Measurements from ENCODE around the gene KIF16B. TPM values are rescaled to one million over a fixed set of nuclear protein-coding genes. Genes with fewer than 3 reads are reported as not detected.
"Not testable (repeated sequence)": the region's sequence is repeated elsewhere in the genome, so short reads cannot be mapped to it uniquely, and the experiment has no call there.

The KIF16B gene
- polyA plus RNA-seq, 4 donors = 19.0 to 22.7 (median 21.5) TPM

- not testable (repeated sequence) for DNase-seq (ENCODE audit: low read depth in 4 of 4, low spot score in 3 of 4)
These were observed 23.2 kb upstream of the KIF16B start for GRCh38 chr20:16596404-16596803.

GRCh38 chr20:16595376-16595775 is 22.1 kb upstream of the KIF16B start:
- DNase-seq (ENCODE audit: low read depth in 4 of 4, low spot score in 3 of 4) = no peak

GRCh38 chr20:16590041-16590633 is 16.9 kb upstream of the KIF16B start:
- DNase-seq (ENCODE audit: low read depth in 4 of 4, low spot score in 3 of 4) = no peak

- DNase-seq (ENCODE audit: low read depth in 4 of 4, low spot score in 3 of 4) = no peak
These were observed 16.4 kb upstream of the KIF16B start for GRCh38 chr20:16589623-16590022.

- no peak for DNase-seq (ENCODE audit: low read depth in 4 of 4, low spot score in 3 of 4)
These were observed 15.0 kb upstream of the KIF16B start for GRCh38 chr20:16588241-16588640.

GRCh38 chr20:16587066-16587465 is 13.8 kb upstream of the KIF16B start:
- no peak for DNase-seq (ENCODE audit: low read depth in 4 of 4, low spot score in 3 of 4)

GRCh38 chr20:16583474-16583873 is 10.2 kb upstream of the KIF16B start:
- no peak for DNase-seq (ENCODE audit: low read depth in 4 of 4, low spot score in 3 of 4)

GRCh38 chr20:16581241-16581640 is 8.0 kb upstream of the KIF16B start:
- DNase-seq (ENCODE audit: low read depth in 4 of 4, low spot score in 3 of 4) = no peak

GRCh38 chr20:16580620-16581019 is 7.4 kb upstream of the KIF16B start:
- DNase-seq (ENCODE audit: low read depth in 4 of 4, low spot score in 3 of 4) = no peak

- no peak for DNase-seq (ENCODE audit: low read depth in 4 of 4, low spot score in 3 of 4)
These were observed 6.9 kb upstream of the KIF16B start for GRCh38 chr20:16580147-16580546.

- no peak for DNase-seq (ENCODE audit: low read depth in 4 of 4, low spot score in 3 of 4)
These were observed 3.0 kb upstream of the KIF16B start for GRCh38 chr20:16576219-16576618.

- DNase-seq (ENCODE audit: low read depth in 4 of 4, low spot score in 3 of 4) = no peak
These were observed 2.3 kb upstream of the KIF16B start for GRCh38 chr20:16575390-16576140.

GRCh38 chr20:16574656-16575355 is 1.6 kb upstream of the KIF16B start:
- DNase-seq (ENCODE audit: low read depth in 4 of 4, low spot score in 3 of 4) = peak in 2 of 4 donors; percentile 52 to 65

- no peak for DNase-seq (ENCODE audit: low read depth in 4 of 4, low spot score in 3 of 4)
These were observed 1.9 kb downstream of the KIF16B start for GRCh38 chr20:16571333-16571732.

- no peak for DNase-seq (ENCODE audit: low read depth in 4 of 4, low spot score in 3 of 4)
These were observed 3.7 kb downstream of the KIF16B start for GRCh38 chr20:16569246-16570153.

- no peak for DNase-seq (ENCODE audit: low read depth in 4 of 4, low spot score in 3 of 4)
These were observed 7.2 kb downstream of the KIF16B start for GRCh38 chr20:16566080-16566479.

- not testable (repeated sequence) for DNase-seq (ENCODE audit: low read depth in 4 of 4, low spot score in 3 of 4)
These were observed 9.2 kb downstream of the KIF16B start for GRCh38 chr20:16564079-16564478.

GRCh38 chr20:16563066-16563806 is 10.0 kb downstream of the KIF16B start:
- DNase-seq (ENCODE audit: low read depth in 4 of 4, low spot score in 3 of 4) = no peak

- no peak for DNase-seq (ENCODE audit: low read depth in 4 of 4, low spot score in 3 of 4)
These were observed 11.0 kb downstream of the KIF16B start for GRCh38 chr20:16562259-16562658.

- DNase-seq (ENCODE audit: low read depth in 4 of 4, low spot score in 3 of 4) = no peak
These were observed 12.6 kb downstream of the KIF16B start for GRCh38 chr20:16560661-16561060.

All from right renal pelvis (tissue), 4 donors.